BLaER1 (cell line): ENCODE measurements around the gene DNAH12.
"Not testable (repeated sequence)": the region's sequence is repeated elsewhere in the genome, so short reads cannot be mapped to it uniquely, and the experiment has no call there.

Source experiments
- H3K27ac ChIP-seq: shearing (Covaris generic); formaldehyde crosslinking; 2 replicates; pipeline ENCODE4 v1.8.1; 2022
- H3K27me3 ChIP-seq: shearing (Covaris generic); formaldehyde crosslinking; 2 replicates; pipeline ENCODE4 v1.8.1; 2022
- H3K36me3 ChIP-seq: shearing (Covaris generic); formaldehyde crosslinking; 2 replicates; pipeline ENCODE4 v1.8.1; 2022
- H3K4me1 ChIP-seq: shearing (Covaris generic); formaldehyde crosslinking; 2 replicates; pipeline ENCODE4 v1.8.1; 2022
- H3K4me2 ChIP-seq: shearing (Covaris generic); formaldehyde crosslinking; 2 replicates; pipeline ENCODE4 v1.8.1; 2022
- H3K4me3 ChIP-seq: shearing (Covaris generic); formaldehyde crosslinking; 2 replicates; pipeline ENCODE4 v1.8.1; 2022
- H3K9ac ChIP-seq: shearing (Covaris generic); formaldehyde crosslinking; 2 replicates; pipeline ENCODE4 v1.8.1; 2022
- H3K9me3 ChIP-seq: shearing (Covaris generic); formaldehyde crosslinking; 2 replicates; pipeline ENCODE4 v1.8.1; 2022
- H4K20me1 ChIP-seq: shearing (Covaris generic); formaldehyde crosslinking; 2 replicates; pipeline ENCODE4 v1.8.1; 2022
- Cebpa-rat ChIP-seq: shearing (Covaris generic); IDR thresholded peaks from 2 replicates; pipeline ENCODE4 v1.8.1; 2022

Gene DNAH12

DNA sequence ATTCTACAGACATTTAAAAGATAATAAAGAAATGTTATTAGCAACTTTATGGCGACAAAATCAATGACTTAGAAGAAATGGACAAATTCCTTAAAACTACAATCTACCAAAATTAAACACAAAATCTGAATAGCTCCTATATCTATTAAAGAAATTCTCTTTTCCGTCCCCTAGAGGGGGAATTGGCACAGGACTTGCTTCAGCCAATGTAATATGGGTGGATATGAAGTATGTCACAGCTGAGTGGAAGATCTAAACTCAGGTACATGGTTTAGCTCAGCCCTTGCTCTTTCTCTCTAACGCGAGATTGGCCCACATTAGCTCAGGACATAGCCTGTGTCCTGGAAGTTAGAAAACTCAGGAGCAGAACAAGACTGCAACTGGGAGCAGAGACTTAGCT is 79.3 kb downstream of the DNAH12 start:
- H4K20me1 ChIP-seq: no peaks in the 10 kb centered on the region
- H3K36me3 ChIP-seq: no peaks in the 10 kb centered on the region
- no peak overlapping the region for H3K27ac ChIP-seq
- no peaks in the 10 kb centered on the region for H3K9me3 ChIP-seq
- no peak overlapping the region for H3K4me2 ChIP-seq
- H3K9ac ChIP-seq: no peak overlapping the region
- H3K4me1 ChIP-seq: no peaks in the 10 kb centered on the region
- no peak for TF ChIP-seq Cebpa-rat
- H3K4me3 ChIP-seq: no peak overlapping the region
- no peaks in the 10 kb centered on the region for H3K27me3 ChIP-seq

DNA sequence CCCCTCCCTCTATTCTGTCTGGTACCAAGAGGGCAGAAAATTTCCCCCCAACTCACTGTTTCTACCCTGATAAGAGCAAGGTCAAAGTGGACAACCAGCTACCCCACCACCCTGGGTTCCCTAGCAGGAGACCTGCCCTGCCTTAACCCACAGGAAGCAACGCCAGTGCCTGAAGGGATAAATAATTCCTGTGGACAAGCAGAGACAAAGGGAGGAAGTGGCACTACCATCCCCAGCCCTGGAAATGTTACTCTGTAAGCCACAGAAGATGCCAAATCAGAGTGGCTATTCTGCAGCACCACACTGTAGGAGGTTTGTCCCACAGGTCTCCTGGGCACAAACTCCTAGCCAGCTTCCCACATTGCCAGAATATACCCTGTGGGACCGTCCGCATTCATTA is 80.1 kb downstream of the DNAH12 start:
- H3K9ac ChIP-seq: no peak overlapping the region
- H3K4me1 ChIP-seq: no peaks in the 10 kb centered on the region
- no peaks in the 10 kb centered on the region for H3K9me3 ChIP-seq
- no peak overlapping the region for H3K4me2 ChIP-seq
- H4K20me1 ChIP-seq: no peaks in the 10 kb centered on the region
- no peaks in the 10 kb centered on the region for H3K27me3 ChIP-seq
- H3K4me3 ChIP-seq: no peak overlapping the region
- H3K36me3 ChIP-seq: no peaks in the 10 kb centered on the region
- no peak overlapping the region for H3K27ac ChIP-seq
- no peak for TF ChIP-seq Cebpa-rat

DNA sequence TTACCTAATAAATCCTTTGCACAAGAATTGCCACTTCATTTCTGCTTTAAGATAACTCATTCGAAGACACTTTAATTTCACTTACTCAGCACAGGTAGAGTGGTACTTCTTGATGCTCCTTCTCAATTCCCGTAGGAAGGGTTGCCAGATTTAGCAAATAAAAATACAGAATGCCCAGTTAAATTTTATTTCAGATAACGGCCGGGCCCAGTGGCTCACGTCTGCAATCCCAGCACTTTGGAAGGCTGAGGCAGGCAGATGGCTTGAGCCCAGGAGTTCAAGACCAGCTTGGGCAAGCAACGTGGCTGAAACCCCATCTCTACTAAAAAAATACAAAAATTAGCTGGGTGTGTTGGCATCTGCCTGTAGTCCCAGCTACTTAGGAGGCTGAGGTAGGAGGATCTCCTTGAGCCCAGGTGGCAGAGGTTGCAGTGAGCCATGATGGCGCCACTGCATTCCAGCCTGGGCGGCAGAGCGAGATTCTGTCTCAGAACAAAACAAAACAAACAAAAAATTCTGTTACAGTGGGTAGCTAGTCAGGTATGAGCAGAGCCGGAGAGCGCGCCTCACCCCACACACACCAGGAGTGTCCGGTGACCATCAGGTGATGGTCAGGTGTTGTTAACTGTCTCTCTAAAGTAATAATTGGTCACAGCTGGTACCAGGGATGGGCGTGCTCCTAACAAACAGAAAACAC is 92.8 kb downstream of the DNAH12 start:
- Histone ChIP-seq H3K9ac (no peak overlapping the region), H4K20me1 (no peaks in the 10 kb centered on the region), H3K4me2 (no peak overlapping the region), H3K36me3 (no peaks in the 10 kb centered on the region), H3K27ac (no peak overlapping the region), H3K4me1 (no peaks in the 10 kb centered on the region), H3K9me3 (peaks cover 7% of the 10 kb centered on the region), H3K4me3 (no peak overlapping the region), H3K27me3 (no peaks in the 10 kb centered on the region)
- TF ChIP-seq Cebpa-rat: no peak

DNA sequence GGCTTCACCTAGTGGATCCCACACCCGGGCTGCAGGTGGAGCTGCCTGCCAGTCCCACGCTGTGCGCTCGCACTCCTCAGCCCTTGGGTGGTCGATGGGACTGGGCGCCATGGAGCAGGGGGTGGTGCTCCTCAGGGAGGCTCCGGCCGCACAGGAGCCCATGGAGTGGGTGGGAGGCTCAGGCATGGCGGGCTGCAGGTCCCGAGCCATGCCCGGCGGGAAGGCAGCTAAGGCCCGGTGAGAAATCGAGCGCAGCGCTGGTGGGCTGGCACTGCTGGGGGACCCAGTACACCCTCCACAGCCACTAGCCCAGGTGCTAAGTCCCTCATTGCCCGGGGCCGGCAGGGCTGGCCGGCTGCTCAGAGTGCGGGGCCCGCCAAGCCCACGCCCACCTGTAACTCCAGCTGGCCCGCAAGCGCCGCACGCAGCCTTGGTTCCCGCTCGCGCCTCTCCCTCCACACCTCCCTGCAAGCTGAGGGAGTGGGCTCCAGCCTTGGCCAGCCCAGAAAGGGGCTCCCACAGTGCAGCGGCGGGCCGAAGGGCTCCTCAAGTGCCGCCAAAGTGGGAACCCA is 94.8 kb downstream of the DNAH12 start:
- not testable (repeated sequence) for H3K27me3 ChIP-seq, H3K4me1 ChIP-seq, H3K27ac ChIP-seq, H3K36me3 ChIP-seq, H4K20me1 ChIP-seq, H3K4me3 ChIP-seq, H3K4me2 ChIP-seq, H3K9ac ChIP-seq, H3K9me3 ChIP-seq

DNA sequence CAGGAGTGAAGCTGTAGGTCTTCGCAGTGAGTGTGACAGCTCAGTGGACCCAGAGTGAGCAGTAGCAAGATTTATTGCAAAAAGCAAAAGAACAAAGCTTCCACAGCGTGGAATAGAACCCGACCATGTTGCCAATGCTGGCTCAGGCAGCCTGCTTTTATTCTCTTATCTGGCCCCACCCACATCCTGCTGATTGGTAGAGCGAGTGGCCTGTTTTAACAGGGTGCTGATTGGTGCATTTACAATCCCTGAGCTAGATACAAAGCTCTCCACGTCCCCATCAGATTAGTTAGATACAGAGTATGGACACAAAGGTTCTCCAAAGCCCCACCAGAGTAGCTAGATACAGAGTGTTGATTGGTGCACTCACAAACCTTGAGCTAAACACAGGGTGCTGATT is 95.7 kb downstream of the DNAH12 start:
- not testable (repeated sequence) for H3K4me2 ChIP-seq, H4K20me1 ChIP-seq, H3K27me3 ChIP-seq, H3K4me3 ChIP-seq, H3K27ac ChIP-seq, H3K4me1 ChIP-seq, H3K36me3 ChIP-seq, H3K9me3 ChIP-seq, H3K9ac ChIP-seq

DNA sequence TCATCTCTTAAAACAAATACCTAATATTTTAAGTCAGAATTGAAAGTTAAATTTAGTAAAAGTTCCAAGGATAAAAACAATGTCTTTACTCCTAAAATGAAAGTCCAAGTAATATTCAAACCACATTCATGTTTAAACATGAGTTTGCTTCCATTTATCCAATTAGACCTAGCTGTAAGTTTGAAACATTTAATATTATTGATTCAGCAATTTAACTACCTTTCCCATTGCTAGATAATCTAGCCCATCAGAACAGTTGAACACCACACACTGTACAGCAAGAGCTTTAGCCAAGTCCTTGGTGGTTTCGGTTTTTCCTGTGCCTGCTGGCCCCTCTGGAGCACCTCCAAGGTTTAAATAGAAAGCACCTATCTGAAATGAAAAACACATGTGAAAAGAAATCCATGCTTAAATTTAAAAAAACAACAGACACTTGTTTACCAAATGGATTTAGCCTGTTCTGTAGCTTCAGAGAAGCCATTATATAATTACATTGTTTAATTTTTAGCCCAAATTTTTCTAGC is 97.8 kb downstream of the DNAH12 start:
- Histone ChIP-seq H3K27ac (no peak overlapping the region), H3K9ac (no peak overlapping the region), H3K9me3 (peaks cover 7% of the 10 kb centered on the region), H3K4me1 (no peaks in the 10 kb centered on the region), H4K20me1 (no peaks in the 10 kb centered on the region), H3K27me3 (no peaks in the 10 kb centered on the region), H3K4me3 (no peak overlapping the region), H3K36me3 (no peaks in the 10 kb centered on the region), H3K4me2 (no peak overlapping the region)
- no peak for TF ChIP-seq Cebpa-rat

DNA sequence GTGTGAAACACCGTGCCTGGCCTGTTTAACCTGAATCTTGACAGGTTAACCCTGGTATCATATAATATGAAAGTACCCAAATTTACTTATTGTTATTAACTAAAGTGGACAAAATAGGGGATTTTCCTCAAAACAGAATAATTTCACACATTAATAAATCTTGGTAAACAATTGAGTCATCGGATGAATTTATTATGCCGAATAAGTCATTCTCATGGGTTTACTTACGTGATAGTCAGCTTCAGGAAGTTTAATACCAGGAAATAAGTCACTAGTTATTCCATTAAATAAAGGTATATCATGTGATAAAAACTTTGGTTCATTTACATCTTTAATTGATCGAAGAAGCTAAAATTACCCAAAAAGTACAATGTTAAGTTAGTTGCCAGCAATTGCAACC is 99.7 kb downstream of the DNAH12 start:
- Histone ChIP-seq H4K20me1 (no peaks in the 10 kb centered on the region), H3K27ac (no peak overlapping the region), H3K36me3 (no peaks in the 10 kb centered on the region), H3K9me3 (peaks cover 15% of the 10 kb centered on the region), H3K9ac (no peak overlapping the region), H3K27me3 (no peaks in the 10 kb centered on the region), H3K4me3 (no peak overlapping the region), H3K4me1 (no peaks in the 10 kb centered on the region), H3K4me2 (no peak overlapping the region)
- TF ChIP-seq Cebpa-rat: no peak

DNA sequence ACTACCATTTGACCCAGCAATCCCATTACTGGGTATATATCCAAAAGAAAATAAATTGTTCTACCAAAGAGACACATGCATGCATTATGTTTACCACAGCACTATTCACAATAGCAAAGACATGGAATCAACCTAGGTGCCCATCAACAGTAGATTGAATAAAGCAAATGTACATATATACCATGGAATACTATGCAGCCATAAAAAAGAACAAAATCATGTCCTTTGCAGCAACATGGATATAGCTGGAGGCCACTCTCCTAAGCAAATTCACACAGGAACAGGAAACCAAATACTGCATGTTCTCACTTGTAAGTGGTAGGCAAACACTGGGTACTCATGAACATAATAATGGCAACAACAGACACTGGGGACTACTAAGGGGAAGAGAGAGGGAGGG is 104.0 kb downstream of the DNAH12 start:
- H3K9ac ChIP-seq, H3K27me3 ChIP-seq, H3K4me3 ChIP-seq, H3K36me3 ChIP-seq, H4K20me1 ChIP-seq, H3K4me1 ChIP-seq, H3K4me2 ChIP-seq, H3K27ac ChIP-seq: not testable (repeated sequence)
- peaks cover 11% of the 10 kb centered on the region for H3K9me3 ChIP-seq

DNA sequence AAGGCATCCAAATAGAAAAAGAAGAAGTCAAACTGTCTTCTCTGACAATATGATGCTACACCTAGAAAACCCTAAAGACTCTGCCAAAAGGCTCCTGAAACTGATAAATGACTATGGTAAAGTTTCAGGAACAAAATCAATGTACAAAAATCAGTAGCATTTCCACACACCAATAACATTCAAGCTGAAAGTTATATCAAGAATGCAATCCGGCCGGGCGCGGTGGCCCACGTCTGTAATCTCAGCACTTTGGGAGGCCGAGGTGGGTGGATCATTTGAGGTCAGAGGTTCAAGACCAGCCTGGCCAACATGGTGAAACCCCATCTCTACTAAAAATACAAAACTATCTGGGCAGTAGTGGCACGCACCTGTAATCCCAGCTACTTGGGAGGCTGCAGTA is 105.7 kb downstream of the DNAH12 start:
- not testable (repeated sequence) for H3K27ac ChIP-seq, H3K9ac ChIP-seq, H3K4me1 ChIP-seq, H3K4me2 ChIP-seq, H3K4me3 ChIP-seq, H4K20me1 ChIP-seq, H3K36me3 ChIP-seq, H3K27me3 ChIP-seq
- H3K9me3 ChIP-seq: peaks cover 11% of the 10 kb centered on the region

DNA sequence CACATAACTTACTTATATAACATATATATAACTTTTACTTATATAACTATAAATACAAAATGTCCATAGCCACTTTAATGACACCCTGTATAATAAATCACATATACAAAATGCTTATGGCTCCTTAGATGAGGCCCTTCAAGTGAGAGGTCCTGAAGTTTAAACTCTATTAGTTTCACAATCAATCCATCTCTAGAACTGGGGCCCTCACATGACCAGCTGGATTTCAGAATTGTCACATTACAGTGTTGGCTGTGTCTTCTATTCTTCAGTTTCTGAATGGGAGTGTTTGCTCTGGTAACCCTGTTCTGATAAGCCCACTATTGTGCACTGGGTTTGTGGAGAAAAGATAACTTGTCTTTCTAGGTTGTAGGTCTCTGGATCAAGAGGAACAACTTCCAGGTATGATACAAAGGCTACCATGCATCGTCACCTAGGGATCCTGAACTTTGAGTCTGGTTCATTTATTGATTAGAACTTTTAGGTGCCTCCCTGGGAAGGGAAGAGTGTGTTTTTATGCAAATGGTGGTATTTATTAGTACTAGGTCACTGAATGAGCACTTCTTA is 107.9 kb downstream of the DNAH12 start:
- no peaks in the 10 kb centered on the region for H3K36me3 ChIP-seq
- TF ChIP-seq Cebpa-rat: no peak
- H3K4me2 ChIP-seq: no peak overlapping the region
- no peak overlapping the region for H3K27ac ChIP-seq
- H3K4me1 ChIP-seq: no peaks in the 10 kb centered on the region
- no peak overlapping the region for H3K4me3 ChIP-seq
- no peak overlapping the region for H3K9ac ChIP-seq
- H3K9me3 ChIP-seq: peaks cover 11% of the 10 kb centered on the region
- no peaks in the 10 kb centered on the region for H3K27me3 ChIP-seq
- H4K20me1 ChIP-seq: no peaks in the 10 kb centered on the region
